Measurements from ENCODE around the gene SLC22A23. TPM values are rescaled to one million over a fixed set of nuclear protein-coding genes. Genes with fewer than 3 reads are reported as not detected.

Gene SLC22A23
- total RNA-seq, 2 experiments from 2014 or later = 0.37 to 0.39 TPM

DNA sequence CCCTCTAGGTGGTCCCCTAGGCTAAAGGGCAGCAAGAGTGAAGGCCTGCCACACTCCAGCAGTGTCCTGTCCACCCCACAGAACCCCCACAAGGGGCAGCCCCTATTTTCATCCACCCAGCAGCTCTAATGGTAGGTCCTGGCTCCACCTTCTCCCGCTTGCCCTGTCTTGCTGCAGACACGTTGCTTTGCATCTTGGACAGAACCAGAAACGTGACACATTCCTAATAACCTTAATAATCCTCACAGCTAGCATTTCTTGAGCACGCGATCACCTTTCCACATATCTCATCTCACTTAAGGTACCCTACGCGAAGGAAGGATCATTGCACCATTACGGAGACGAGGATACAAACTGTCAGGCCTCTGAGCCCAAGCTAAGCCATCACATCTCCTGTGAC is 11.7 kb upstream of the SLC22A23 start:
- Mint-ChIP-seq H3K4me3 (no peak overlapping the region), H3K36me3 (ENCODE audit: low read depth) (no peaks in the 10 kb centered on the region), H3K4me1 (peaks cover 3% of the 10 kb centered on the region), H3K27me3 (no peaks in the 10 kb centered on the region), H3K9me3 (ENCODE audit: low read depth) (no peaks in the 10 kb centered on the region), H3K27ac (no peak overlapping the region)
- intact Hi-C loops (cut with DNase I, micrococcal nuclease) = no loop called here
- ChIA-PET POLR2A (no interaction called here), CTCF (no interaction called here)
- DNase-seq (no peak), ATAC-seq (no peak)

DNA sequence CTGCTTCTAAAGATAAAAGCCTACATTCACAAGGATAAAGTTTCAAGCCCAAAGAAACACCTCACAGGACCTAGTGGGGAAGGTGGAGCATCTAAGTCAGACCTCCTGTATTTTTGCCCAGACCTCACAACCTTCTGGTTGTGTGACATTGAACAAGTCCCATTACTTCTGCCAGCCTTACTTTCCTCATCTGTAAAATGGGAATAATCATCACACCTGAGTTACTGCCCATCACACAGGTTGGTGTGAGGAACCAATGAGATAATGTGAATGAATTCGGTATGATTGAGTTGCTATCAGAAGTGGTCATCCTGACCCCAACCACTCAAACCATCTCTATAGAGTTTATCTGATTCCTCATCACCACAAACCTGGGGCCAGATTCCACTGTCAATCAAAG is 11.1 kb upstream of the SLC22A23 start:
- DNase-seq (no peak), ATAC-seq (no peak)
- peaks cover 2% of the 10 kb centered on the region for H3K27me3 Mint-ChIP-seq
- POLR2A ChIA-PET = no interaction called here
- no peak overlapping the region for H3K27ac Mint-ChIP-seq
- H3K4me3 Mint-ChIP-seq = no peak overlapping the region
- H3K4me1 Mint-ChIP-seq = peaks cover 1% of the 10 kb centered on the region
- no peaks in the 10 kb centered on the region for H3K9me3 Mint-ChIP-seq (ENCODE audit: low read depth)
- intact Hi-C loops (cut with DNase I, micrococcal nuclease) = no loop called here
- CTCF ChIA-PET = no interaction called here
- H3K36me3 Mint-ChIP-seq (ENCODE audit: low read depth) = no peaks in the 10 kb centered on the region

GRCh38 chr6:3466488-3467219 is 9.8 kb upstream of the SLC22A23 start:
- intact Hi-C loops (cut with DNase I, micrococcal nuclease) = no loop called here

GRCh38 chr6:3460253-3460652 is 3.4 kb upstream of the SLC22A23 start:
- no peak for DNase-seq
- intact Hi-C loops (cut with DNase I, micrococcal nuclease) = no loop called here
- POLR2A ChIA-PET = no interaction called here
- H3K36me3 Mint-ChIP-seq (ENCODE audit: low read depth) = no peaks in the 10 kb centered on the region
- no peak overlapping the region for H3K27ac Mint-ChIP-seq
- H3K27me3 Mint-ChIP-seq = peaks cover 26% of the 10 kb centered on the region
- CTCF ChIA-PET = interaction anchor here (0.6 to 3.2 kb wide), 6 partner anchors 12 to 209 kb away, joined by 3 to 12 read pairs (median 3); no protein-coding TSS in a partner anchor
- peaks cover 5% of the 10 kb centered on the region for H3K4me1 Mint-ChIP-seq
- no peak overlapping the region for H3K4me3 Mint-ChIP-seq
- ATAC-seq = no peak
- no peaks in the 10 kb centered on the region for H3K9me3 Mint-ChIP-seq (ENCODE audit: low read depth)

More at GRCh38 chr6:3466488-3467219, 9.8 kb upstream of the SLC22A23 start:
- POLR2A ChIA-PET = no interaction called here
- CTCF ChIA-PET = interaction anchor here (0.6 to 1.4 kb wide), 3 partner anchors 143 to 521 kb away, joined by 3 to 7 read pairs (median 4); no protein-coding TSS in a partner anchor
- peaks cover 3% of the 10 kb centered on the region for H3K27me3 Mint-ChIP-seq
- DNase-seq (no peak), ATAC-seq (no peak)
- H3K27ac Mint-ChIP-seq = no peak overlapping the region
- no peak overlapping the region for H3K4me3 Mint-ChIP-seq
- H3K4me1 Mint-ChIP-seq = no peaks in the 10 kb centered on the region
- no peaks in the 10 kb centered on the region for H3K36me3 Mint-ChIP-seq (ENCODE audit: low read depth)
- no peaks in the 10 kb centered on the region for H3K9me3 Mint-ChIP-seq (ENCODE audit: low read depth)

GRCh38 chr6:3458706-3459421 is 2.0 kb upstream of the SLC22A23 start:
- Mint-ChIP-seq H3K4me3 (no peak overlapping the region), H3K27ac (no peak overlapping the region), H3K9me3 (ENCODE audit: low read depth) (no peaks in the 10 kb centered on the region), H3K27me3 (peaks cover 26% of the 10 kb centered on the region), H3K36me3 (ENCODE audit: low read depth) (no peaks in the 10 kb centered on the region), H3K4me1 (peaks cover 5% of the 10 kb centered on the region)
- intact Hi-C loops (cut with DNase I, micrococcal nuclease) = loop anchor here (5.0 kb wide), 4 partner anchors 332 to 678 kb away; partner anchors contain the start of genes BPHL (in 1 of the 2) and ECI2 (in 1 of the 2)
- ChIA-PET POLR2A (no interaction called here), CTCF (interaction anchor here (1.4 to 3.2 kb wide), 4 partner anchors 14 to 44 kb away, joined by 3 to 12 read pairs (median 4); no protein-coding TSS in a partner anchor)
- no peak for DNase-seq
- no peak for ATAC-seq

- Mint-ChIP-seq H3K36me3 (ENCODE audit: low read depth) (no peaks in the 10 kb centered on the region), H3K9me3 (ENCODE audit: low read depth) (no peaks in the 10 kb centered on the region), H3K4me3 (peak overlapping the region; percentile 70), H3K27me3 (peaks cover 24% of the 10 kb centered on the region), H3K4me1 (peaks cover 5% of the 10 kb centered on the region), H3K27ac (peak overlapping the region; percentile 47)
- ATAC-seq = no peak
- intact Hi-C loops (cut with DNase I, micrococcal nuclease) = loop anchor here (1.0 to 5.0 kb wide), 8 partner anchors 43 to 679 kb away; partner anchors contain the start of genes BPHL (in 1 of the 2) and ECI2 (in 1 of the 2)
- ChIA-PET CTCF (interaction anchor here (0.6 to 3.2 kb wide), 5 partner anchors 16 to 193 kb away, joined by 3 to 12 read pairs (median 4); no protein-coding TSS in a partner anchor), POLR2A (interaction anchor here (0.6 kb wide), 1 partner anchor 140 kb away, joined by 4 read pairs; no protein-coding TSS in a partner anchor)
- peak; percentile 45 for DNase-seq
Observed at GRCh38 chr6:3457710-3458602, 1.1 kb upstream of the SLC22A23 start.

DNA sequence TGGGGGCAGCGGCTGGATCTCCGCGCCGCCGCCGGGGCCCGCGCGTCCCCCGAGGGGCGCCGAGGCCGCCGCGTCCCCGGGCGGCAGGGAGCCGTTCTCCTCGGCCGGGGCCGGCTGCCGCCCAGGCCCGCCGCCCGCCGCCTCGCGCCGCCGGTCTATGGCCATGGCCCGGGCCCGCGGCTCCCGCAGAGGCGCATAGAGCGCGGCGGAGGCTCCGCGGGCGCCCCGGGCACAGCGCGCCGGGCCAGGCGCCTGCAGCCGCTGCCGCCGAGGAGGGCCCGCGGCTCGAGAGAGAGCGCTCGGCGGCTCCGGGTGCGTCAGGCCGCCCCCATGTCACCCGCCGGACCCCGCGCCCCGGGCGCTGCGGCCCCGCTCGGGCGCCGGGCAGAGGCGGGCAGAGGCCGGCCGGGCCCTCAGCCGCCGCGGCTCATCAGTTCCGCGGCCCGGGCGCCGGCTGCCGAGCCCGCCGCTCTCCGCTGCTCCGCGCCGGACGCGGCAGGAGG is 404 bp downstream of the SLC22A23 start:
- intact Hi-C loops (cut with DNase I, micrococcal nuclease) = loop anchor here (2.0 to 5.0 kb wide), 6 partner anchors 42 to 681 kb away; partner anchors contain the start of genes BPHL (in 1 of the 2) and ECI2 (in 1 of the 2)
- no peak overlapping the region for H3K4me3 Mint-ChIP-seq
- peak; percentile 34 for DNase-seq
- H3K4me1 Mint-ChIP-seq = peaks cover 5% of the 10 kb centered on the region
- POLR2A ChIA-PET = no interaction called here
- H3K27me3 Mint-ChIP-seq = peaks cover 23% of the 10 kb centered on the region
- H3K36me3 Mint-ChIP-seq (ENCODE audit: low read depth) = no peaks in the 10 kb centered on the region
- ATAC-seq = peak; percentile 47
- no peak overlapping the region for H3K27ac Mint-ChIP-seq
- CTCF ChIA-PET = interaction anchor here (0.5 kb wide), 1 partner anchor 512 kb away, joined by 3 read pairs; no protein-coding TSS in a partner anchor
- no peaks in the 10 kb centered on the region for H3K9me3 Mint-ChIP-seq (ENCODE audit: low read depth)

GRCh38 chr6:3455569-3456394 is 1.1 kb downstream of the SLC22A23 start:
- CTCF ChIA-PET = no interaction called here
- POLR2A ChIA-PET = no interaction called here
- no peak overlapping the region for H3K4me3 Mint-ChIP-seq
- H3K36me3 Mint-ChIP-seq (ENCODE audit: low read depth) = no peaks in the 10 kb centered on the region
- no peaks in the 10 kb centered on the region for H3K9me3 Mint-ChIP-seq (ENCODE audit: low read depth)
- peaks cover 22% of the 10 kb centered on the region for H3K27me3 Mint-ChIP-seq
- peaks cover 5% of the 10 kb centered on the region for H3K4me1 Mint-ChIP-seq
- peak; percentile 2 for ATAC-seq
- intact Hi-C loops (cut with DNase I, micrococcal nuclease) = loop anchor here (2.0 to 5.0 kb wide), 6 partner anchors 41 to 682 kb away; partner anchors contain the start of genes BPHL (in 1 of the 2) and ECI2 (in 1 of the 2)
- DNase-seq = peak; percentile 27
- H3K27ac Mint-ChIP-seq = no peak overlapping the region

- ChIA-PET POLR2A (interaction anchor here (0.5 kb wide), 1 partner anchor 300 kb away, joined by 4 read pairs; no protein-coding TSS in a partner anchor), CTCF (interaction anchor here (0.8 kb wide), 1 partner anchor 11 kb away, joined by 3 read pairs; no protein-coding TSS in a partner anchor)
- intact Hi-C loops (cut with DNase I, micrococcal nuclease) = loop anchor here (5.0 kb wide), 4 partner anchors 328 to 682 kb away; partner anchors contain the start of genes BPHL (in 1 of the 2) and ECI2 (in 1 of the 2)
- no peaks in the 10 kb centered on the region for H3K36me3 Mint-ChIP-seq (ENCODE audit: low read depth)
- H3K4me3 Mint-ChIP-seq = no peak overlapping the region
- no peak overlapping the region for H3K27ac Mint-ChIP-seq
- no peaks in the 10 kb centered on the region for H3K9me3 Mint-ChIP-seq (ENCODE audit: low read depth)
- H3K4me1 Mint-ChIP-seq = peaks cover 5% of the 10 kb centered on the region
- peaks cover 22% of the 10 kb centered on the region for H3K27me3 Mint-ChIP-seq
- DNase-seq (peak; percentile 68), ATAC-seq (peak; percentile 72)
Observed at GRCh38 chr6:3455147-3455568, 1.7 kb downstream of the SLC22A23 start.
